ENCODE measurements around the gene MBP. TPM values are rescaled to one million over a fixed set of nuclear protein-coding genes. Genes with fewer than 3 reads are reported as not detected.
A peak's percentile ranks its signal among the peaks of the same experiment; 100 is the strongest.

MBP gene
- polyA plus RNA-seq, 1 donor from 2014 or later, result 3.3 TPM

DNA sequence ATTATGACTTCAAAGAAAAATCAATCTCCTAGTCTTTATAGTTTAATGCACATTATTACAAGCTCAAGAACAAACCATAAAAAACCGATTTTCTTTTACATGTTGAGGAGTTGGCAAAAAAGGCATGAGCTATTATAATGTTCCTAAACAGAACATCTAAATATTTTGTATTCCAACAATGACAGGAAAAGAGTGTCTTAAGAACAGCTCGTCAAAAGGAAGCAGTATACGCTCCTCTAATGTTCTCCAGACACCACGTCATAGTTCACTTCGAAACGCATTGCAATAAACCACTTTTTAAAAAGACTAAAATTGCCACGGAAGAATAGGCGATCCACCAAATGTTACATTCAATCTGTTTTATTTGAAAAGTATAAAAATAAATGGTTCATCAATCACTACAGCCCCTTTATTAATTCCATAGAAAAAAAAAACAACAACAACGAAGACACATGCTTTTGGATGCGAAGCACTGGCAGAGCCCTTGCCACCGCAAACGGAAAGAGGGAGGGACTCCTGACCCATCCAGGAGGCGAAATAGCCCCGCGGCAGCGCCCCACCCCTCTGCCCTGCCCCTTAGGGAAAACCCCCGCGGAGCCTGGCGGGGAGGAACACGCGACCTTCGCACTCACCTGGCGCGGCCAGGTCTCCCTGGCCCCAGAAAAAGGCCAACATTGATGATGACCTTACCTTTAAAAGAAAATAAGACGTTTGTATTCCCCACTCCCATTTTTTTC is 45.8 kb downstream of the MBP start:
- no peaks in the 10 kb centered on the region for H3K36me3 ChIP-seq (ENCODE audit: insufficient read depth, low read length)
- H2AFZ ChIP-seq (ENCODE audit: low read depth, low read length), result no peak overlapping the region
- H3K9me3 ChIP-seq (ENCODE audit: low read length), result no peaks in the 10 kb centered on the region
- no peak overlapping the region for H3K27ac ChIP-seq (ENCODE audit: low read length)
- no peaks in the 10 kb centered on the region for H4K20me1 ChIP-seq (ENCODE audit: insufficient read depth)
- peak overlapping the region; percentile 45 for H3K4me3 ChIP-seq (ENCODE audit: low read length)
- peaks cover 14% of the 10 kb centered on the region for H3K27me3 ChIP-seq (ENCODE audit: insufficient read depth, low read depth, low read length)
- no peaks in the 10 kb centered on the region for H3F3A ChIP-seq (ENCODE audit: insufficient read depth, low read length, poor library complexity, severe bottlenecking)
- H3K4me2 ChIP-seq (ENCODE audit: low read length), result no peak overlapping the region
- H3K9me2 ChIP-seq (ENCODE audit: insufficient read depth, low read length), result no peaks in the 10 kb centered on the region
- H3K79me2 ChIP-seq (replicated peaks; ENCODE audit: insufficient read depth, low read length), result no peaks in the 10 kb centered on the region
- no peak overlapping the region for H3K9ac ChIP-seq (ENCODE audit: low read length)
- TF ChIP-seq SMC3 (conservative IDR thresholded peaks at IDR 0.05; ENCODE audit: poor library complexity) (no peak), EZH2 (IDR thresholded peaks at IDR 0.05; ENCODE audit: borderline replicate concordance, insufficient read depth, low read length, poor library complexity, severe bottlenecking) (no peak), POLR2AphosphoS5 (IDR thresholded peaks at IDR 0.05) (no peak)

DNA sequence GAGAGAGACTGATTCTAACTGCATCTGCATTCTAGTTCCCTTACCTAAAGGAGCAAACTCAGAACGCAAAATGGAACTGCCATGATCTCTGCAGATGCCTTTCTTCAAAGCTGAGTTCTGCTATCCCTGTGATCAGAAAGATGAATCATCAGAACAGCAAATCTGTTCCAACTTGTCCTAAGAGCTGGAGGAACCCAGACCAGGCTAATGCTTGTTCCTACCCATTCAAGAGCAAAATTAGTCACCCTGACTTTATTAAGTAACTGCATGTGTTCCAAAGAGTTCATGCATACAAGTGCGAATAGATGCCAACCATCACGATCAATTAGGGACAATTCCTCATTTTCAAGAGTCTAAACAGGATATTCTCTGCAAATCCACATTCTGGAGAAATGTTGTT is 46.5 kb downstream of the MBP start:
- H3K36me3 ChIP-seq (ENCODE audit: insufficient read depth, low read length), result no peaks in the 10 kb centered on the region
- H3K27ac ChIP-seq (ENCODE audit: low read length), result no peak overlapping the region
- H3F3A ChIP-seq (ENCODE audit: insufficient read depth, low read length, poor library complexity, severe bottlenecking), result no peaks in the 10 kb centered on the region
- H2AFZ ChIP-seq (ENCODE audit: low read depth, low read length), result no peak overlapping the region
- H3K4me3 ChIP-seq (ENCODE audit: low read length), result no peak overlapping the region
- H3K9me3 ChIP-seq (ENCODE audit: low read length), result no peaks in the 10 kb centered on the region
- H3K9me2 ChIP-seq (ENCODE audit: insufficient read depth, low read length), result no peaks in the 10 kb centered on the region
- TF ChIP-seq POLR2AphosphoS5 (IDR thresholded peaks at IDR 0.05), result no peak
- TF ChIP-seq RAD21 (conservative IDR thresholded peaks at IDR 0.05), result no peak
- TF ChIP-seq, protein P1, sequence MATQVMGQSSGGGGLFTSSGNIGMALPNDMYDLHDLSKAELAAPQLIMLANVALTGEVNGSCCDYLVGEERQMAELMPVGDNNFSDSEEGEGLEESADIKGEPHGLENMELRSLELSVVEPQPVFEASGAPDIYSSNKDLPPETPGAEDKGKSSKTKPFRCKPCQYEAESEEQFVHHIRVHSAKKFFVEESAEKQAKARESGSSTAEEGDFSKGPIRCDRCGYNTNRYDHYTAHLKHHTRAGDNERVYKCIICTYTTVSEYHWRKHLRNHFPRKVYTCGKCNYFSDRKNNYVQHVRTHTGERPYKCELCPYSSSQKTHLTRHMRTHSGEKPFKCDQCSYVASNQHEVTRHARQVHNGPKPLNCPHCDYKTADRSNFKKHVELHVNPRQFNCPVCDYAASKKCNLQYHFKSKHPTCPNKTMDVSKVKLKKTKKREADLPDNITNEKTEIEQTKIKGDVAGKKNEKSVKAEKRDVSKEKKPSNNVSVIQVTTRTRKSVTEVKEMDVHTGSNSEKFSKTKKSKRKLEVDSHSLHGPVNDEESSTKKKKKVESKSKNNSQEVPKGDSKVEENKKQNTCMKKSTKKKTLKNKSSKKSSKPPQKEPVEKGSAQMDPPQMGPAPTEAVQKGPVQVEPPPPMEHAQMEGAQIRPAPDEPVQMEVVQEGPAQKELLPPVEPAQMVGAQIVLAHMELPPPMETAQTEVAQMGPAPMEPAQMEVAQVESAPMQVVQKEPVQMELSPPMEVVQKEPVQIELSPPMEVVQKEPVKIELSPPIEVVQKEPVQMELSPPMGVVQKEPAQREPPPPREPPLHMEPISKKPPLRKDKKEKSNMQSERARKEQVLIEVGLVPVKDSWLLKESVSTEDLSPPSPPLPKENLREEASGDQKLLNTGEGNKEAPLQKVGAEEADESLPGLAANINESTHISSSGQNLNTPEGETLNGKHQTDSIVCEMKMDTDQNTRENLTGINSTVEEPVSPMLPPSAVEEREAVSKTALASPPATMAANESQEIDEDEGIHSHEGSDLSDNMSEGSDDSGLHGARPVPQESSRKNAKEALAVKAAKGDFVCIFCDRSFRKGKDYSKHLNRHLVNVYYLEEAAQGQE (IDR thresholded peaks at IDR 0.05; ENCODE audit: borderline replicate concordance), result no peak
- no peak for TF ChIP-seq TAF1 (IDR thresholded peaks at IDR 0.05; ENCODE audit: low read depth)
- no peak for TF ChIP-seq EP300 (conservative IDR thresholded peaks at IDR 0.05; ENCODE audit: poor library complexity, severe bottlenecking)
- TF ChIP-seq MXI1 (conservative IDR thresholded peaks at IDR 0.05; ENCODE audit: poor library complexity, severe bottlenecking), result no peak
- no peak for TF ChIP-seq EZH2 (IDR thresholded peaks at IDR 0.05; ENCODE audit: borderline replicate concordance, insufficient read depth, low read length, poor library complexity, severe bottlenecking)
- TF ChIP-seq, protein P2, sequence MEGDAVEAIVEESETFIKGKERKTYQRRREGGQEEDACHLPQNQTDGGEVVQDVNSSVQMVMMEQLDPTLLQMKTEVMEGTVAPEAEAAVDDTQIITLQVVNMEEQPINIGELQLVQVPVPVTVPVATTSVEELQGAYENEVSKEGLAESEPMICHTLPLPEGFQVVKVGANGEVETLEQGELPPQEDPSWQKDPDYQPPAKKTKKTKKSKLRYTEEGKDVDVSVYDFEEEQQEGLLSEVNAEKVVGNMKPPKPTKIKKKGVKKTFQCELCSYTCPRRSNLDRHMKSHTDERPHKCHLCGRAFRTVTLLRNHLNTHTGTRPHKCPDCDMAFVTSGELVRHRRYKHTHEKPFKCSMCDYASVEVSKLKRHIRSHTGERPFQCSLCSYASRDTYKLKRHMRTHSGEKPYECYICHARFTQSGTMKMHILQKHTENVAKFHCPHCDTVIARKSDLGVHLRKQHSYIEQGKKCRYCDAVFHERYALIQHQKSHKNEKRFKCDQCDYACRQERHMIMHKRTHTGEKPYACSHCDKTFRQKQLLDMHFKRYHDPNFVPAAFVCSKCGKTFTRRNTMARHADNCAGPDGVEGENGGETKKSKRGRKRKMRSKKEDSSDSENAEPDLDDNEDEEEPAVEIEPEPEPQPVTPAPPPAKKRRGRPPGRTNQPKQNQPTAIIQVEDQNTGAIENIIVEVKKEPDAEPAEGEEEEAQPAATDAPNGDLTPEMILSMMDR (IDR thresholded peaks at IDR 0.05; ENCODE audit: poor library complexity, severe bottlenecking), result no peak
- TF ChIP-seq SMC3 (conservative IDR thresholded peaks at IDR 0.05; ENCODE audit: poor library complexity), result no peak
- H4K20me1 ChIP-seq (ENCODE audit: insufficient read depth), result no peaks in the 10 kb centered on the region
- peaks cover 14% of the 10 kb centered on the region for H3K27me3 ChIP-seq (ENCODE audit: insufficient read depth, low read depth, low read length)
- H3K9ac ChIP-seq (ENCODE audit: low read length), result no peak overlapping the region
- no peaks in the 10 kb centered on the region for H3K79me2 ChIP-seq (replicated peaks; ENCODE audit: insufficient read depth, low read length)
- no peak overlapping the region for H3K4me2 ChIP-seq (ENCODE audit: low read length)

Measured in neural cell (in vitro differentiated cells).